Heart left ventricle (tissue), 13 donors: ENCODE results near the gene FRS2.

ENCODE experiments used
- POLR2A ChIP-seq, 2 donors: fragments of 450-650 bp; IDR thresholded peaks; one replicate each; pipeline ENCODE4 v1.6.1; 2017; ENCODE audit warnings: antibody characterized with exemption in 2 of 2, mild to moderate bottlenecking in 2 of 2, moderate library complexity in 2 of 2
- TF ChIP-seq, protein P1 (sequence below), 12 donors: fragments of 200-600 bp; sonication (generic) in 4 of 12; IDR thresholded peaks; one replicate each; pipeline versions ENCODE4 v1.5.0 to v1.8.0; 2018 to 2022; ENCODE audit warnings: antibody characterized with exemption in 12 of 12, mild to moderate bottlenecking in 5 of 12
- donor health status: ischemic (EF 13 %, LVEDD 7.1; RV severe dilation, severe dysfunction).
- donor health status: DM: no; HTN: yes; CAD: no.
- donor health status: DM: no; HTN: no; CAD: no.
- donor health status: ischemic (EF 25% LVEDD 6.9; RV normal size, moderate dysfunction).
- donor health status: ischemic (EF 25% LVEDD 5.7; RV mildly dilated, moderate dysfunction).
- donor health status: ischemic (EF 35%, LVEDD 5.7; RV mildly dilated, moderate dysfunction).
- donor health status: nonischemic (EF 11% LVEDD 7.7; RV severe dilation, severe dysfunction).
- donor health status: DM: yes; HTN: yes; CAD: no.
- donor health status: PGD.
- donor health status: ischemic (EF 29% LVEDD 5.4; RV normal size, mild dysfunction).
- donor health status: nonischemic (EF 23%, LVEDD 6.1; RV moderate dilation, normal function).

DNA sequence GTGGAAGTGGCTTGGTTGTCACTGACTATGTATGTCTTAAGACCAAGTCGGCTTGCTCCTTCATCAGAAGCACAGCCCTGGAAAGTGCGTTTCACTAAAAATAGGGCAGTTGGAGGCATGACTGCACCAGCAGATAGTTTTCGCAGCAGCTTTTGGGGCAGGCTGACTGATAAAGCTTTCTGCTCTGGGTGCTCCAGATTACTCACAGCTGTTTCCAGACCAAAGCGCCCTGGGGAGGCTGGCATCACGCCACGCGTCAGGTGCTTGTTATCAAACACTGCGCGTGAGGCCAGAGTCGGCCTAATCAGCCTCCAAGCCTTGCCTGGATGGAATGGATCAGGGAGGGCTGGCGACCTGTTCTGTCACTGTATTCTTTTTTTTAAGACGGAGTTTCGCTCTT, 153.8 kb downstream of the FRS2 start:
- TF ChIP-seq, protein P1, sequence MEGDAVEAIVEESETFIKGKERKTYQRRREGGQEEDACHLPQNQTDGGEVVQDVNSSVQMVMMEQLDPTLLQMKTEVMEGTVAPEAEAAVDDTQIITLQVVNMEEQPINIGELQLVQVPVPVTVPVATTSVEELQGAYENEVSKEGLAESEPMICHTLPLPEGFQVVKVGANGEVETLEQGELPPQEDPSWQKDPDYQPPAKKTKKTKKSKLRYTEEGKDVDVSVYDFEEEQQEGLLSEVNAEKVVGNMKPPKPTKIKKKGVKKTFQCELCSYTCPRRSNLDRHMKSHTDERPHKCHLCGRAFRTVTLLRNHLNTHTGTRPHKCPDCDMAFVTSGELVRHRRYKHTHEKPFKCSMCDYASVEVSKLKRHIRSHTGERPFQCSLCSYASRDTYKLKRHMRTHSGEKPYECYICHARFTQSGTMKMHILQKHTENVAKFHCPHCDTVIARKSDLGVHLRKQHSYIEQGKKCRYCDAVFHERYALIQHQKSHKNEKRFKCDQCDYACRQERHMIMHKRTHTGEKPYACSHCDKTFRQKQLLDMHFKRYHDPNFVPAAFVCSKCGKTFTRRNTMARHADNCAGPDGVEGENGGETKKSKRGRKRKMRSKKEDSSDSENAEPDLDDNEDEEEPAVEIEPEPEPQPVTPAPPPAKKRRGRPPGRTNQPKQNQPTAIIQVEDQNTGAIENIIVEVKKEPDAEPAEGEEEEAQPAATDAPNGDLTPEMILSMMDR (IDR thresholded peaks at IDR 0.05) = no peak
- no peak for TF ChIP-seq POLR2A (IDR thresholded peaks at IDR 0.05)
